MCF 10A (cell line): ENCODE measurements around the gene LENG9. TPM values are rescaled to one million over a fixed set of nuclear protein-coding genes. Genes with fewer than 3 reads are reported as not detected.

ENCODE experiments used
- BruUV-seq: library from RNA; stranded (reverse); fragments of 400-500 nt; replicated peaks from 2 replicates; lab custom pipeline; 2021; lab: Mats Ljungman, UMichigan
- CTCF ChIA-PET: fragments of 300-600 bp; sonication (Branson Sonifier 250); formaldehyde crosslinking; extraction: SDS; loops from one replicate; lab custom pipeline; 2021; ENCODE audit warnings: antibody characterized with exemption, inconsistent platforms; lab: Yijun Ruan, JAX
- POLR2A ChIA-PET: fragments of 300-600, 350-650 bp; sonication (Branson Sonifier 250); formaldehyde crosslinking; extraction: SDS; loops from one replicate; lab custom pipeline; 2020; ENCODE audit warnings: antibody characterized with exemption, inconsistent platforms; lab: Yijun Ruan, JAX
- DNase-seq: peaks from one replicate; pipeline ENCODE4 v3.0.0-alpha.2; 2018; ENCODE audit not compliant: unreplicated experiment
- H3K27ac Mint-ChIP-seq: one replicate; pipeline ENCODE4 v1.8.0; 2022; ENCODE audit warnings: mild to moderate bottlenecking, low read depth, mixed read lengths; ENCODE audit not compliant: unreplicated experiment
- H3K27me3 Mint-ChIP-seq: one replicate; pipeline ENCODE4 v1.8.0; 2022; ENCODE audit warnings: mixed read lengths; ENCODE audit not compliant: insufficient read depth, unreplicated experiment
- H3K36me3 Mint-ChIP-seq: one replicate; pipeline ENCODE4 v1.8.0; 2022; ENCODE audit warnings: mild to moderate bottlenecking, moderate library complexity, mixed read lengths; ENCODE audit not compliant: insufficient read depth, unreplicated experiment
- H3K4me1 Mint-ChIP-seq: one replicate; pipeline ENCODE4 v1.8.0; 2022; ENCODE audit warnings: mixed read lengths; ENCODE audit not compliant: insufficient read depth, unreplicated experiment
- H3K4me3 Mint-ChIP-seq: one replicate; pipeline ENCODE4 v1.8.0; 2022; ENCODE audit warnings: mild to moderate bottlenecking, moderate library complexity, mixed read lengths; ENCODE audit not compliant: unreplicated experiment
- H3K9me3 Mint-ChIP-seq: one replicate; pipeline ENCODE4 v1.8.0; 2022; ENCODE audit warnings: mixed read lengths; ENCODE audit not compliant: unreplicated experiment
- intact Hi-C: fragments of 100-400 bp; cut with micrococcal nuclease; formaldehyde crosslinking; loops from 2 replicates; pipeline ENCODE4 v1.14.1; 2022
- total RNA-seq: library from RNA; stranded (reverse); gene quantifications from 2 replicates; pipeline ENCODE4 v1.2.3, GENCODE V29; 2022
- TF ChIP-seq, protein P1 (sequence below): fragments of 200-600 bp; IDR thresholded peaks from one replicate; pipeline ENCODE4 v1.8.0; 2022; ENCODE audit warnings: antibody characterized with exemption, mild to moderate bottlenecking; ENCODE audit not compliant: unreplicated experiment

The LENG9 gene
- total RNA-seq, 1 experiment from 2014 or later, result 9.3 TPM

DNA sequence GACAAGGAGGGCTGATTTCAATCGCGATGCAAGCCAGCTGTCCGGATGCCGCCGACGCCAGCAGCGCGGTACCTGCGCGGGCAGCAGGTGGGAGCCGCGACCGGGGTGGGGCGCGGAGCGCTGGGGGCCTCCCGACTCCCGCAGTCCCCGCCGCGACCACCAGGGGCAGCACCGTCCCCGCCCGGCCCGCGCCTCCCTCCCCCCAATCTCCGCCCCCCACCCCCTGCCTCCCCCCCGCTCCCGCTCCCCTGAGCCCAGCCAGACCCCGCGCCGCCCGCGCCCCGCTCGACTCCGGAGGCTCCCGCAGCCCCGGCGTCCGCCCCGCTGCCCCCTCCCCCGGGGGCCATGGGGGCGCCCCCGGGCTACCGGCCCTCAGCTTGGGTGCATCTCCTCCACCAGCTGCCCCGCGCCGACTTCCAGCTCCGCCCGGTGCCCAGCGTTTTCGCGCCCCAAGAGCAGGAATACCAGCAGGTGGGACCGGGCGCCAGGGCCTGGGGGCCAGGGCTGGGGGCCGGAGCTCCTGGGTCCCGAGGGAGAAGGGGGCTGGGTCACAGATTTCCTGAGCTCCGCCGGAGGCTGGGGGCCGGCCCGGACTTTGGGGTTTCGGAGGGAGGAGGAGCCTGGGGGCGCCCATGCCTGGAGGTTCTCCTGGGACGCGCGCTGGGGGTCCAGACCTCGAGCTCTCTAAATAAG lies 48.2 kb downstream of the LENG9 start, which contains the start of gene TTYH1:
Gene TTYH1, plus strand, starts transcription at position 257 of the 693 bp plus-strand sequence. Its CDS starts 89 bp downstream, at position 346.
- BruUV-seq, result no TSS peak
- no peaks in the 10 kb centered on the region for H3K4me1 Mint-ChIP-seq
- H3K27me3 Mint-ChIP-seq, result peaks cover 31% of the 10 kb centered on the region
- intact Hi-C loops, result no loop called here
- TF ChIP-seq, protein P1, sequence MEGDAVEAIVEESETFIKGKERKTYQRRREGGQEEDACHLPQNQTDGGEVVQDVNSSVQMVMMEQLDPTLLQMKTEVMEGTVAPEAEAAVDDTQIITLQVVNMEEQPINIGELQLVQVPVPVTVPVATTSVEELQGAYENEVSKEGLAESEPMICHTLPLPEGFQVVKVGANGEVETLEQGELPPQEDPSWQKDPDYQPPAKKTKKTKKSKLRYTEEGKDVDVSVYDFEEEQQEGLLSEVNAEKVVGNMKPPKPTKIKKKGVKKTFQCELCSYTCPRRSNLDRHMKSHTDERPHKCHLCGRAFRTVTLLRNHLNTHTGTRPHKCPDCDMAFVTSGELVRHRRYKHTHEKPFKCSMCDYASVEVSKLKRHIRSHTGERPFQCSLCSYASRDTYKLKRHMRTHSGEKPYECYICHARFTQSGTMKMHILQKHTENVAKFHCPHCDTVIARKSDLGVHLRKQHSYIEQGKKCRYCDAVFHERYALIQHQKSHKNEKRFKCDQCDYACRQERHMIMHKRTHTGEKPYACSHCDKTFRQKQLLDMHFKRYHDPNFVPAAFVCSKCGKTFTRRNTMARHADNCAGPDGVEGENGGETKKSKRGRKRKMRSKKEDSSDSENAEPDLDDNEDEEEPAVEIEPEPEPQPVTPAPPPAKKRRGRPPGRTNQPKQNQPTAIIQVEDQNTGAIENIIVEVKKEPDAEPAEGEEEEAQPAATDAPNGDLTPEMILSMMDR, result peak; percentile 16
- H3K27ac Mint-ChIP-seq, result no peak within 1 kb of the TSS
- POLR2A ChIA-PET, result interaction anchor here (0.6 kb wide), 1 partner anchor 103 kb away, joined by 4 read pairs; no protein-coding TSS in a partner anchor
- CTCF ChIA-PET, result interaction anchor here (0.8 to 1.4 kb wide), 2 partner anchors 13 to 24 kb away, joined by 4 to 5 read pairs; no protein-coding TSS in a partner anchor
- no peak for DNase-seq
- H3K9me3 Mint-ChIP-seq, result peaks cover 32% of the 10 kb centered on the region
- no peak within 1 kb of the TSS for H3K4me3 Mint-ChIP-seq
- no peaks in the 10 kb centered on the region for H3K36me3 Mint-ChIP-seq

GRCh38 chr19:54414156-54414555 lies 49.4 kb downstream of the LENG9 start:
- no peaks in the 10 kb centered on the region for H3K4me1 Mint-ChIP-seq
- intact Hi-C loops, result no loop called here
- no peak overlapping the region for H3K4me3 Mint-ChIP-seq
- ChIA-PET CTCF (no interaction called here), POLR2A (no interaction called here)
- peaks cover 32% of the 10 kb centered on the region for H3K9me3 Mint-ChIP-seq
- no TSS peak for BruUV-seq
- H3K36me3 Mint-ChIP-seq, result peaks cover 3% of the 10 kb centered on the region
- H3K27ac Mint-ChIP-seq, result no peak overlapping the region
- no peak for DNase-seq
- peaks cover 31% of the 10 kb centered on the region for H3K27me3 Mint-ChIP-seq
- TF ChIP-seq, protein P1, result no peak

DNA sequence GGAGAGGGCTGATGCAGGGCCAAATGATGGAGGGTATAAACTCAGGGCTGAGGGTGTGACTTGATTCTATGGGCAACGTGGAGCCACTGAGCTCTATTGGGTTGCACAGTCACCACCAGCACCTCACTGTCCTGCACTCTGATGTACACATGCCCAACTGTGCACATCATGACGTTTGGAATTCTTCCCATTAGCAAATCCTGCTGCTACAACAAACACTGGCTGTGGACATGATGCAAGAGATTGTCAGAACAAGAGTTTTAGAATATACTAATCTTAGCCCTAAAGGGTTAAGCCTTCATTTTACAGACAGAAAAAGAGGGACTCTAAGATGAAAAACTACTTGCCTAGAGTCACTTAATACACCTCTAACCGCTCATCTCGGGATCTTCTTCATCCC lies 50.7 kb downstream of the LENG9 start:
- TF ChIP-seq, protein P1, result no peak
- ChIA-PET CTCF (no interaction called here), POLR2A (no interaction called here)
- peaks cover 6% of the 10 kb centered on the region for H3K36me3 Mint-ChIP-seq
- no peaks in the 10 kb centered on the region for H3K4me1 Mint-ChIP-seq
- H3K27me3 Mint-ChIP-seq, result peaks cover 31% of the 10 kb centered on the region
- no peak for DNase-seq
- H3K9me3 Mint-ChIP-seq, result peaks cover 32% of the 10 kb centered on the region
- no peak overlapping the region for H3K4me3 Mint-ChIP-seq
- H3K27ac Mint-ChIP-seq, result no peak overlapping the region
- intact Hi-C loops, result no loop called here
- BruUV-seq, result no TSS peak

Other genes with a start within 250 kb of the LENG9 start
- not detected in 2 replicates for gene LILRB3, start 240.8 kb downstream of the LENG9 start, total RNA-seq
- not detected in 2 replicates for gene LILRA6, start 221.0 kb downstream of the LENG9 start, total RNA-seq
- not detected in 2 replicates for gene LILRB5, start 206.5 kb downstream of the LENG9 start, total RNA-seq
- gene LILRB2, start 182.7 kb downstream of the LENG9 start, total RNA-seq, result not detected in 2 replicates
- not detected in 2 replicates for gene LILRA5, start 150.6 kb downstream of the LENG9 start, total RNA-seq
- not detected in 2 replicates for gene LILRA4, start 124.6 kb downstream of the LENG9 start, total RNA-seq
- not detected in 2 replicates for gene LAIR1, start 98.8 kb downstream of the LENG9 start, total RNA-seq
- not detected in 2 replicates for gene TTYH1, start 48.3 kb downstream of the LENG9 start, total RNA-seq
- 238 and 249 TPM in 2 replicates for gene LENG8, start 14.6 kb downstream of the LENG9 start, total RNA-seq
- 3.0 TPM in 2 replicates for gene CDC42EP5, start 9.5 kb upstream of the LENG9 start, total RNA-seq
- gene LAIR2, start 39.1 kb upstream of the LENG9 start, total RNA-seq, result not detected in 2 replicates
- gene LILRA2, start 110.0 kb upstream of the LENG9 start, total RNA-seq, result not detected in 2 replicates
- gene LILRA1, start 129.9 kb upstream of the LENG9 start, total RNA-seq, result not detected in 2 replicates
- gene LILRB1, start 166.7 kb upstream of the LENG9 start, total RNA-seq, result not detected in 2 replicates
- gene LILRB4, start 199.2 kb upstream of the LENG9 start, total RNA-seq, result not detected in 2 replicates